ENCODE data around the gene RANBP17. TPM values are rescaled to one million over a fixed set of nuclear protein-coding genes. Genes with fewer than 3 reads are reported as not detected.

The RANBP17 gene
- not detected in 2 replicates for total RNA-seq (2014; rRNA removed; shearing (Covaris generic); ENCODE audit: low replicate concordance)

DNA sequence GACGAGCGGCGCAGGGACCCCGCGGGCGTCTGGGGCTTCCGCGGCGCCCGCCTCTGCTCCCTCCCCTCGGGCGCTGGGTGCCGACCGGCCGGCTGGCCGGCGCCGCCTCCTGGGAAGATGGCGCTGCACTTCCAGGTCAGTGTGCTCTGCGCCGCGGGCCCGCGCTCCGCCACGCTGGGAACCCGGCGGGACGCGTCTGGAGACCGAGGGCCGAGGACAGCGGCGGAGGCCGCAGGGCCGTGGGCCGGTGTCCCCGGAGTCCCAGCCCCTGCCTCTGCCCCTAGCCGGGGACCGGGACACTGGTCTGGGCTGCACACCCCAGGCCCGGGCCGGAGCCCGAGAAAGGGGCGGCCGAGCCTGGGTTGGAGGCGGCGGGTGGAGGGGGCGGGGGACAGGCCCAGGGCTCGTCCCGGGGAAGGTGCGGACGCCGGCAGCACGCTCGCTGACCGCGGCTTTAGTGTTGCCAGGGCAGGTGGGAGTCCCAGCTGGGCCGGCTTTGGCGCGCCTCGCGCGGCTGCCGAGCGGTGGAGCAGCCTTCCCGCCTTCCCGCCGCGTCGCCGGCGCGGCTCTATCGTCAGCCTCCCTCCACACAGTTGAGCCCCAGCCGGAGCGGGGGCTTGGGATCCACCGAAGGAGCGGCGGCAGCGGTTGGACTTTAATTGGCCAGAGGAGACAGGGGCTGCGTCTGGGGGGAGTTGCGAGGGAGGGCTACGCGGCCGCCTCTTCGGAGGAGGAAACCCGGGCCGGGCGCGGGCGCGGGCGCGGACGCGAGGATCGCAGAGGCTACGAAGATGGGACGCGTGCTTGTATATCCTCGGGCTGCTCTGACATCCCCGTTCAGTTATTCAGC, at the start of gene RANBP17:
TSS of gene RANBP17 (plus strand) at position 102 of the 850 bp plus-strand sequence.
- no peak within 1 kb of the TSS for H3K4me2 ChIP-seq (ENCODE audit: low read depth, low read length, poor library complexity, severe bottlenecking)
- no peak within 1 kb of the TSS for H3K9ac ChIP-seq (ENCODE audit: low read length)

DNA sequence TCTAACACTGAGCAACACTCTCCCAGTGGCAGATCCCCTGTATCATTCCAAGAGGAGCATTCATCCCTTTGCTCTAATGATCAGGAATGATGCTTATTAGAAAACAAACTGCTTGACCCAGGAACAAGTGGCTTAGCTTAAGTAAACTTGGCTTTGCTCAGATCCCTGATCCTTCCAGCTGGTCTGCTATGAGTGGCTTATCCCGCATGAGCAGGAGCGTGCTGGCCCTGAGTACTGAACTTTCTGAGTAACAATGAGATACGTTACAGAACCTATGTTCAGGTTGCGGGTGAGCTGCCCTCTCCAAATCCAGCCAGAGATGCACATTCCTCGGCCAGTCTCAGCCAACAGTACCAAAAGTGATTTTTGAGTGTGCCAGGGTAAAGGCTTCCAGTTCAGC, 48.6 kb upstream of the RANBP17 start:
- no peaks in the 10 kb centered on the region for H3K27me3 ChIP-seq (ENCODE audit: low read length)
- H3K36me3 ChIP-seq (ENCODE audit: insufficient read depth, low read length): no peaks in the 10 kb centered on the region
- no peak overlapping the region for H3K27ac ChIP-seq (ENCODE audit: low read length)
- no peaks in the 10 kb centered on the region for H3K9me3 ChIP-seq (ENCODE audit: low read length)
- no peaks in the 10 kb centered on the region for H3K79me2 ChIP-seq (ENCODE audit: low read length)
- H3K4me3 ChIP-seq (ENCODE audit: low read length): no peak overlapping the region
- H3K4me2 ChIP-seq (ENCODE audit: low read depth, low read length, poor library complexity, severe bottlenecking): no peak overlapping the region
- H3K4me1 ChIP-seq (ENCODE audit: low read length): no peaks in the 10 kb centered on the region
- no peak for DNase-seq
- H3K9me2 ChIP-seq (replicated peaks; ENCODE audit: insufficient read depth, low read length): no peaks in the 10 kb centered on the region
- H4K20me1 ChIP-seq (ENCODE audit: insufficient read depth, low read depth, low read length): no peaks in the 10 kb centered on the region
- no peak overlapping the region for H3K9ac ChIP-seq (ENCODE audit: low read length)
- no peak overlapping the region for H2AFZ ChIP-seq (ENCODE audit: low read length)

More for the DNA sequence above, at the start of gene RANBP17:
- no peak for DNase-seq
- no peaks in the 10 kb centered on the region for H3K27me3 ChIP-seq (ENCODE audit: low read length)
- H3K27ac ChIP-seq (ENCODE audit: low read length): no peak within 1 kb of the TSS
- H3K79me2 ChIP-seq (ENCODE audit: low read length): no peaks in the 10 kb centered on the region
- no peaks in the 10 kb centered on the region for H3K36me3 ChIP-seq (ENCODE audit: insufficient read depth, low read length)
- H3K4me3 ChIP-seq (ENCODE audit: low read length): no peak within 1 kb of the TSS
- peaks cover 5% of the 10 kb centered on the region; the same call in 1 of the 2 replicates for H3K9me3 ChIP-seq (ENCODE audit: low read length)
- no peak within 1 kb of the TSS for H2AFZ ChIP-seq (ENCODE audit: low read length)
- H4K20me1 ChIP-seq (ENCODE audit: insufficient read depth, low read depth, low read length): no peaks in the 10 kb centered on the region
- no peaks in the 10 kb centered on the region for H3K9me2 ChIP-seq (replicated peaks; ENCODE audit: insufficient read depth, low read length)
- H3K4me1 ChIP-seq (ENCODE audit: low read length): no peaks in the 10 kb centered on the region

DNA sequence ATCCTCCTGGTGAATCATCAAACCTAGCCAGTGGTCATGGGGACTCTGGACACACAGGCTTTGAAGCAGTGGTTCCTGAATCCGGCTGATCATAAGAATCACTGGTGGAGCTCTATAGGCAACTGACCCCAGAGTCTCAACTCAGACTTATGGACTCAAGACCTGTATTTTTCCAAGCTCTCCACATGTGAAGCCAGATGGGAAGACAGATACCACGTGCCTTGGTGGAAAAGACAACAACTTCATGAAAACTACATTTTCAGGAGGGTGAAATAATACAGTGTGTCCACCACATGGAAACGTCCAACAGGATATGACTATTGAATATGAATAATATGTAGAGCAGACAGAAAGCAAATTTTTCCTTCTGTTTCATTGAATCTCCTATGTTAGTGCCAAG, 44.6 kb upstream of the RANBP17 start:
- DNase-seq: no peak
- Histone ChIP-seq H2AFZ (ENCODE audit: low read length) (no peak overlapping the region), H3K4me3 (ENCODE audit: low read length) (no peak overlapping the region), H3K4me2 (ENCODE audit: low read depth, low read length, poor library complexity, severe bottlenecking) (no peak overlapping the region), H4K20me1 (ENCODE audit: insufficient read depth, low read depth, low read length) (no peaks in the 10 kb centered on the region), H3K27ac (ENCODE audit: low read length) (no peak overlapping the region), H3K9ac (ENCODE audit: low read length) (no peak overlapping the region), H3K27me3 (ENCODE audit: low read length) (no peaks in the 10 kb centered on the region), H3K36me3 (ENCODE audit: insufficient read depth, low read length) (no peaks in the 10 kb centered on the region), H3K4me1 (ENCODE audit: low read length) (no peaks in the 10 kb centered on the region), H3K79me2 (ENCODE audit: low read length) (no peaks in the 10 kb centered on the region), H3K9me2 (replicated peaks; ENCODE audit: insufficient read depth, low read length) (no peaks in the 10 kb centered on the region), H3K9me3 (ENCODE audit: low read length) (no peaks in the 10 kb centered on the region)

DNA sequence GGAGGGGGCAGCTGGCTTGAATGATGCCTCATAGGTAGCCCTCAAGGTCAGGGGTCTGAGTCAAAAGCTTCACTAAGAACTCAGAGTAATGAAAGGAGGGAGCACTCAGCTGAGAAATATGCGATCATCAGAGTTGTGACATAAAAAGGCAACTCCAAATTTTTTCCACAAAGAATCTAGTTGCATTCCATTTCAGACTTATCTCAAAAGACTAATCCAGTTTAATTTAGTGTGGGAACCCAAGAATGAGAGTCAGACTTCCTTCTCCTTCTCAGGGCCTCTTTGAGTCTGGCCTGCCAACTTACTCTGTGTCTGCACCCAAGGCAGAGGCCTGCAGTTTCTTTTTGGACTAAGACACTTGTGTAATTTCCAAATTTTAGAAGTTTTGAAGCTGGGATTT, 43.6 kb upstream of the RANBP17 start:
- Histone ChIP-seq H3K79me2 (ENCODE audit: low read length) (no peaks in the 10 kb centered on the region), H3K4me3 (ENCODE audit: low read length) (no peak overlapping the region), H4K20me1 (ENCODE audit: insufficient read depth, low read depth, low read length) (no peaks in the 10 kb centered on the region), H3K9ac (ENCODE audit: low read length) (no peak overlapping the region), H3K9me2 (replicated peaks; ENCODE audit: insufficient read depth, low read length) (no peaks in the 10 kb centered on the region), H3K4me2 (ENCODE audit: low read depth, low read length, poor library complexity, severe bottlenecking) (no peak overlapping the region), H3K9me3 (ENCODE audit: low read length) (no peaks in the 10 kb centered on the region), H2AFZ (ENCODE audit: low read length) (no peak overlapping the region), H3K4me1 (ENCODE audit: low read length) (no peaks in the 10 kb centered on the region), H3K36me3 (ENCODE audit: insufficient read depth, low read length) (no peaks in the 10 kb centered on the region), H3K27me3 (ENCODE audit: low read length) (no peaks in the 10 kb centered on the region), H3K27ac (ENCODE audit: low read length) (no peak overlapping the region)
- DNase-seq: no peak

- Histone ChIP-seq H3K4me1 (ENCODE audit: low read length) (no peaks in the 10 kb centered on the region), H3K4me2 (ENCODE audit: low read depth, low read length, poor library complexity, severe bottlenecking) (no peak overlapping the region), H3K9me3 (ENCODE audit: low read length) (no peaks in the 10 kb centered on the region), H3K27me3 (ENCODE audit: low read length) (no peaks in the 10 kb centered on the region), H3K36me3 (ENCODE audit: insufficient read depth, low read length) (no peaks in the 10 kb centered on the region), H3K27ac (ENCODE audit: low read length) (no peak overlapping the region), H3K4me3 (ENCODE audit: low read length) (no peak overlapping the region), H3K9ac (ENCODE audit: low read length) (no peak overlapping the region), H4K20me1 (ENCODE audit: insufficient read depth, low read depth, low read length) (no peaks in the 10 kb centered on the region), H3K79me2 (ENCODE audit: low read length) (no peaks in the 10 kb centered on the region), H3K9me2 (replicated peaks; ENCODE audit: insufficient read depth, low read length) (no peaks in the 10 kb centered on the region), H2AFZ (ENCODE audit: low read length) (no peak overlapping the region)
- no peak for DNase-seq
These were observed 42.0 kb upstream of the RANBP17 start for GRCh38 chr5:170819824-170820223.

DNA sequence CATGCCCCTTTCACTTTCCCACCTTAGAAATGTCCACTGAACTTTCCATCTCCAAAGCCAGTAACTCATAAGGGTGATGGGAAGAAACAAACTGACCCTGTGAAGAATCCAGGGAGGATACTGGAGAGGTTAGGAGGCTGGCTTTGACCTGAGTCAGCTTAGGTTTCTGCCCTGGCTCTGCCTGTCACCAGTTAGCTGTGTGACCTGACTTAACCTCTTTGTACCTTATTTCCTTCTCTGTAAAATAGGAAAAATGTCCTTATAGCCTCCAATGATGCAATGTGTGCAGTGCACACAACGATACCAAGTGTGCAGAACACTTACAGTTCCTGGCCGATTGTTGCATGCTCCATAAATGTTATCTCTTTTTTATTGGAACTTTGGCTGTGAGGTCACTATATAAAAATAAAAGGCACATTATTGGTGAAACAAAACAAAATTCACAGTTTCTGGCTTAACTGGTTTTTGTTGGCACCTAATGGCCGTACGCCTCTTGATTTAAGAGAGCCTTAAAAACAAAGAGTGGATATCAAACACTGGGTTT, 40.5 kb upstream of the RANBP17 start:
- Histone ChIP-seq H3K79me2 (ENCODE audit: low read length) (no peaks in the 10 kb centered on the region), H3K36me3 (ENCODE audit: insufficient read depth, low read length) (no peaks in the 10 kb centered on the region), H4K20me1 (ENCODE audit: insufficient read depth, low read depth, low read length) (no peaks in the 10 kb centered on the region), H3K27ac (ENCODE audit: low read length) (no peak overlapping the region), H2AFZ (ENCODE audit: low read length) (no peak overlapping the region), H3K4me2 (ENCODE audit: low read depth, low read length, poor library complexity, severe bottlenecking) (no peak overlapping the region), H3K4me1 (ENCODE audit: low read length) (no peaks in the 10 kb centered on the region), H3K9ac (ENCODE audit: low read length) (no peak overlapping the region), H3K27me3 (ENCODE audit: low read length) (0 out of 2 replicates have a peak, but pooled peaks cover 2% of the 10 kb centered on the region), H3K9me2 (replicated peaks; ENCODE audit: insufficient read depth, low read length) (no peaks in the 10 kb centered on the region), H3K4me3 (ENCODE audit: low read length) (no peak overlapping the region), H3K9me3 (ENCODE audit: low read length) (no peaks in the 10 kb centered on the region)
- DNase-seq: no peak

GRCh38 chr5:170826117-170826516, 35.7 kb upstream of the RANBP17 start:
- H3K9me3 ChIP-seq (ENCODE audit: low read length): no peaks in the 10 kb centered on the region
- no peaks in the 10 kb centered on the region for H4K20me1 ChIP-seq (ENCODE audit: insufficient read depth, low read depth, low read length)
- H3K27ac ChIP-seq (ENCODE audit: low read length): no peak overlapping the region
- no peaks in the 10 kb centered on the region for H3K4me1 ChIP-seq (ENCODE audit: low read length)
- H3K4me3 ChIP-seq (ENCODE audit: low read length): no peak overlapping the region
- no peaks in the 10 kb centered on the region for H3K79me2 ChIP-seq (ENCODE audit: low read length)
- DNase-seq: no peak
- 0 out of 2 replicates have a peak, but pooled peaks cover 2% of the 10 kb centered on the region for H3K27me3 ChIP-seq (ENCODE audit: low read length)
- no peak overlapping the region for H3K4me2 ChIP-seq (ENCODE audit: low read depth, low read length, poor library complexity, severe bottlenecking)
- no peaks in the 10 kb centered on the region for H3K9me2 ChIP-seq (replicated peaks; ENCODE audit: insufficient read depth, low read length)
- H3K9ac ChIP-seq (ENCODE audit: low read length): no peak overlapping the region
- H3K36me3 ChIP-seq (ENCODE audit: insufficient read depth, low read length): no peaks in the 10 kb centered on the region
- no peak overlapping the region for H2AFZ ChIP-seq (ENCODE audit: low read length)

DNA sequence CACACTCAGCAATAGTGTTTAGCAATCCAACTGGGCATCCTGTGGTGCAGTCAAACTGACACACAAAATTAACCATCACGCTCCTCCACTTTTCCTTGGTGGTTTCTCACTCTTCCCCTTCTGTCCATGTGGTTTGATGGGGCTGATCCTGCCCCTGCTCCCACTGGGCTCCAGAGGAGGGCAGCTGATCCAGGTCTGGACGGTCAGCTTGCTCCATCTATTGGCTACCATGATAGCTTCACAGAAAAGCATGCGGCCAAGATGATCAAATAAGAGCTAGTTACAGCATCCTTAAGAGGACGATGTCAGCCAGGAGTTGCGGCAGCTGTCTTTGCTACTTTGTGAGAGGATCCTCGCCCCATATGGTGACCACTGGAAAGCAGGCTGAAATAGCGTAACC, 29.6 kb upstream of the RANBP17 start:
- no peak for DNase-seq

More for the DNA sequence above, 29.6 kb upstream of the RANBP17 start:
- Histone ChIP-seq H3K4me1 (ENCODE audit: low read length) (no peaks in the 10 kb centered on the region), H3K79me2 (ENCODE audit: low read length) (no peaks in the 10 kb centered on the region), H3K4me3 (ENCODE audit: low read length) (no peak overlapping the region), H3K27me3 (ENCODE audit: low read length) (no peaks in the 10 kb centered on the region), H3K9ac (ENCODE audit: low read length) (no peak overlapping the region), H4K20me1 (ENCODE audit: insufficient read depth, low read depth, low read length) (no peaks in the 10 kb centered on the region), H3K9me2 (replicated peaks; ENCODE audit: insufficient read depth, low read length) (no peaks in the 10 kb centered on the region), H3K36me3 (ENCODE audit: insufficient read depth, low read length) (no peaks in the 10 kb centered on the region), H3K27ac (ENCODE audit: low read length) (no peak overlapping the region), H2AFZ (ENCODE audit: low read length) (no peak overlapping the region), H3K9me3 (ENCODE audit: low read length) (no peaks in the 10 kb centered on the region), H3K4me2 (ENCODE audit: low read depth, low read length, poor library complexity, severe bottlenecking) (no peak overlapping the region)

Data from Karpas-422 (cell line).